Measurements from ENCODE around the gene C20orf202. TPM values are rescaled to one million over a fixed set of nuclear protein-coding genes. Genes with fewer than 3 reads are reported as not detected.

C20orf202 gene
- total RNA-seq, 1 donor from 2014 or later: not detected

DNA sequence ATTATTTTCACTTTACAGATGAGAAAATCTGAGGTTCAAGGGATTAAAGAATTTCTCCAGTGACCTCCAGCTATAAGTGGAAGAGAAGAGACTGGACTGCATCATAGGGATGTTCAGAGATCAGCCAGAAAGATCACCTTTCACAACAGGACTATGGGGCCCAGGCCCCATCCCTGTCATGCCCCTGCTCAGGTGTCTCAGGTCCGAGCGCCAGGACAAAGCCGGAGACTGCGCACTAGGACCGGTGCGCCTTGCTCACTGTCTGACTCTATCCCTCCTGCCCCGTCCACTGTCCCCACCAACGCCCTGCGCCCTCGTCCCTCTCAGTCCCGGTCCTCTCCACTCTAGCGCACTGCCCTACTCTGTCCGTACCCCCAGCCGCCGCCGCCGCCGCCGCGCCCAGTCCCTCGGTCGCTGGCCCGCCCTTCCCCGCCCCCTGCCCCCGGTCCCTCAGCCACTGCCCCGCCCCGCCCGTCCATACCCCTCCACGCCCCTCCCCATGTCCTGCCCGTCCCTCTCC is 22.1 kb downstream of the C20orf202 start:
- peaks cover 3% of the 10 kb centered on the region for H3K9me3 Mint-ChIP-seq (ENCODE audit: unreplicated experiment)
- TF ChIP-seq, protein P1, sequence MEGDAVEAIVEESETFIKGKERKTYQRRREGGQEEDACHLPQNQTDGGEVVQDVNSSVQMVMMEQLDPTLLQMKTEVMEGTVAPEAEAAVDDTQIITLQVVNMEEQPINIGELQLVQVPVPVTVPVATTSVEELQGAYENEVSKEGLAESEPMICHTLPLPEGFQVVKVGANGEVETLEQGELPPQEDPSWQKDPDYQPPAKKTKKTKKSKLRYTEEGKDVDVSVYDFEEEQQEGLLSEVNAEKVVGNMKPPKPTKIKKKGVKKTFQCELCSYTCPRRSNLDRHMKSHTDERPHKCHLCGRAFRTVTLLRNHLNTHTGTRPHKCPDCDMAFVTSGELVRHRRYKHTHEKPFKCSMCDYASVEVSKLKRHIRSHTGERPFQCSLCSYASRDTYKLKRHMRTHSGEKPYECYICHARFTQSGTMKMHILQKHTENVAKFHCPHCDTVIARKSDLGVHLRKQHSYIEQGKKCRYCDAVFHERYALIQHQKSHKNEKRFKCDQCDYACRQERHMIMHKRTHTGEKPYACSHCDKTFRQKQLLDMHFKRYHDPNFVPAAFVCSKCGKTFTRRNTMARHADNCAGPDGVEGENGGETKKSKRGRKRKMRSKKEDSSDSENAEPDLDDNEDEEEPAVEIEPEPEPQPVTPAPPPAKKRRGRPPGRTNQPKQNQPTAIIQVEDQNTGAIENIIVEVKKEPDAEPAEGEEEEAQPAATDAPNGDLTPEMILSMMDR (IDR thresholded peaks at IDR 0.05; ENCODE audit: partially characterized antibody, unreplicated experiment): no peak
- no peaks in the 10 kb centered on the region for H3K4me1 Mint-ChIP-seq (ENCODE audit: low read depth, unreplicated experiment)
- peaks cover 4% of the 10 kb centered on the region for H3K36me3 Mint-ChIP-seq (ENCODE audit: unreplicated experiment)
- H3K27ac Mint-ChIP-seq (ENCODE audit: unreplicated experiment): peak overlapping the region; percentile 28
- no peaks in the 10 kb centered on the region for H3K27me3 Mint-ChIP-seq (ENCODE audit: unreplicated experiment)
- no peak for DNase-seq
- H3K4me3 Mint-ChIP-seq (ENCODE audit: unreplicated experiment): peak overlapping the region; percentile 88

DNA sequence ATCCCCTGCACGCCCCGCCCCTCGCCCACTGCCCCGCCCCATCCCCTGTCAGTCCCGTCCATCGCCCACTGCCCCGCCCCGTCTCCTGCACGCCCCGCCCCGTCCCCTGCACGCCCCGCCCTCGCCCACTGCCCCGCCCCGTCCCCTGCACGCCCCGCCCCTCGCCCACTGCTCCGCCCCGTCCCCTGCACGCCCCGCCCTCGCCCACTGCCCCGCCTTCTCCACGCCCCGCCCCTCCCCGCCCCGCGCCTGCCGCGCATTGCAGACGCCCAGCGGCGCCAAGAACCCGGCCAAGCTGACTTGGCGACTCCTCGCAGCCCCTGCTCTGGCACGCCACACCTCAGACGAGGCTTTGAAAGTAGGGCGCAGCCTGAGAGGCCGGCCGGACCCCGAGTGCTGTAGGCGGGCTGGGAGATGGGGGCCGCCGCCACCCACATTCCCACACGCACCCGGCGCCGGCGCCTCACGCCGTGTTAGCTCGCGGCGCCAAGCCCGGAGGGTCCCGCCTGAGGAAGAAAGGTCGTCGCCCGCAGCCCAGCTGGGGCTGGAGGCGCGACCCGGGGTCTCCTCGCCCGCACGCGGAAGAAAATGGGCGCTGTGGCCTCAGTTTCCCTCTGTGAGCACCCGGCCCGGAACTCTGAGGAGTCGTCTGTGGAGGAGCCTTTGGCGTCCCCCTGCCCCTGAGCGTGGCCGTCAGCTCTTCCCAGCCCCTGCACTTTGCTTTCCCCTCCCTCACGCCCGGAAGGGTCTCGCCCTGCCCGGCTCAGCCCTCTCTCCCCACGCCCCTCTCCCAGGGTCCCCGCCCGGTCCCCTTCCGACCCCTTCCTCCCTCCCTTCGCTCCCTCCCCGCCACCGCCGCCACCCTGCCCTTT is 22.8 kb downstream of the C20orf202 start, which contains the start of gene RAD21L1:
RAD21L1 (plus strand) TSS at position 262 of the 872 bp plus-strand sequence. CDS start 2,410 bp downstream, outside the sequence.
- peaks cover 4% of the 10 kb centered on the region for H3K36me3 Mint-ChIP-seq (ENCODE audit: unreplicated experiment)
- DNase-seq: peak; percentile 92
- peaks cover 4% of the 10 kb centered on the region for H3K4me1 Mint-ChIP-seq (ENCODE audit: low read depth, unreplicated experiment)
- TF ChIP-seq, protein P1 (IDR thresholded peaks at IDR 0.05; ENCODE audit: partially characterized antibody, unreplicated experiment): no peak
- peak within 1 kb of the TSS; percentile 28 for H3K27ac Mint-ChIP-seq (ENCODE audit: unreplicated experiment)
- H3K27me3 Mint-ChIP-seq (ENCODE audit: unreplicated experiment): no peaks in the 10 kb centered on the region
- H3K4me3 Mint-ChIP-seq (ENCODE audit: unreplicated experiment): peak within 1 kb of the TSS; percentile 88
- H3K9me3 Mint-ChIP-seq (ENCODE audit: unreplicated experiment): peaks cover 3% of the 10 kb centered on the region

DNA sequence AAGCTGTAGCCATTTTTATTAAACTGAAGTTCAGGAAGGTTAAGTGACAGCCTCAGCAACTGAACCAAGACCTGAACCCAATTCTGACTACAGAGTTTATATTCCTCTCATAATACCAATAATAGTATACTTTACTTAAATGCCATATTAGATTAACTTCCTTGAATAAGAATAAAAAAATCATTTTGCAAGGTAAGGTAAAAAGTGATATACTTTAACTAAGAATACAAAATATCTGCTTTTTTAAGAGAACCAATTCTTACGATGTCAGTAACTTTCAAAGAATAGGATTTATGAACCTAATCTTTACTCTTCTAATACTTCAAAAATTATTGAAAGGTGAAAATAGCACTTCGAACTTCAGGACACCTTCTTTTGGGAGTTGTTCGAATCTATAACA is 26.3 kb downstream of the C20orf202 start:
- no peak for DNase-seq
- Mint-ChIP-seq H3K4me1 (ENCODE audit: low read depth, unreplicated experiment) (peaks cover 7% of the 10 kb centered on the region), H3K9me3 (ENCODE audit: unreplicated experiment) (peaks cover 3% of the 10 kb centered on the region), H3K36me3 (ENCODE audit: unreplicated experiment) (peaks cover 1% of the 10 kb centered on the region), H3K27ac (ENCODE audit: unreplicated experiment) (no peak overlapping the region), H3K4me3 (ENCODE audit: unreplicated experiment) (no peak overlapping the region), H3K27me3 (ENCODE audit: unreplicated experiment) (no peaks in the 10 kb centered on the region)
- TF ChIP-seq, protein P1 (IDR thresholded peaks at IDR 0.05; ENCODE audit: partially characterized antibody, unreplicated experiment): no peak

DNA sequence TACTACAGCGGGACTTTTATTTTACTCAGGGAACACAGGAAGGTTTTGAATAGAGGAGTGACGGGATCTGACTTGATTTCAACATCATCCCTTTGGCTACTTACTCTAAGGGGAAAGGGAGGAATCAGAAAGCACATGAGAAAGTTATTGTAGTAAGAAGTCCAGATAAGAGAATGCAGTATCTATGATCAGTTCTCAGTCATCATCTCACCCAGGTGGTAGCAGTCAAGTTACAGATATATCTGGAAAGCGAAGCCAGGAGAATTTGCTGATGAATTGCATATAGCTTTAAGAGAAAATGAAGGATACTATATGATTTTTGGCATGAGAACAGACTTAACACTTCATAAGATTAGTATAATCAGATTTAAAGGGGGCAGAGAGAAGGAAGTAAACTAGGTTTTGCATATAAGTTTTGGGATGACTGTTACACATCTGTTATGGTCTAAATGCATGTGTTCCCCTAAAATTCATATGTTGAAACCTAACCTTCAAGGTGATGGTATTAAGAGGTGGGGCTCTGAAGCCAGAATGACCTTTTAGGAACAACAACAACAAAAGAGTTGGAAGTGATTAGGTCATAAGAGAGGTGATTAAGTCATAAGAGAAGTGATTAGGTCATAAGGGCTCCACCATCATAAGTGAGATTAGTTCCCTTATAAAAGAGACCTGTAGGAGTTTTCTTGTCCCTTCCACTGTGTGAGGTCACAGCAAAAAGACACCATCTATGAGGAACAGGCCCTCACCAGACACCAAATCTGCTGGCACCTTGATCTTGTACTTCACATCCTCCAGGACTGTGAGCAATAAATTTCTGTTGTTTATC is 29.2 kb downstream of the C20orf202 start:
- no peaks in the 10 kb centered on the region for H3K36me3 Mint-ChIP-seq (ENCODE audit: unreplicated experiment)
- no peak overlapping the region for H3K4me3 Mint-ChIP-seq (ENCODE audit: unreplicated experiment)
- H3K27me3 Mint-ChIP-seq (ENCODE audit: unreplicated experiment): no peaks in the 10 kb centered on the region
- peaks cover 7% of the 10 kb centered on the region for H3K4me1 Mint-ChIP-seq (ENCODE audit: low read depth, unreplicated experiment)
- no peaks in the 10 kb centered on the region for H3K9me3 Mint-ChIP-seq (ENCODE audit: unreplicated experiment)
- DNase-seq: no peak
- TF ChIP-seq, protein P1 (IDR thresholded peaks at IDR 0.05; ENCODE audit: partially characterized antibody, unreplicated experiment): no peak
- no peak overlapping the region for H3K27ac Mint-ChIP-seq (ENCODE audit: unreplicated experiment)

Measured in glutamatergic neuron (in vitro differentiated cells).